HEK293T (cell line): Measurements from ENCODE around the gene NID2.

Source experiments
- CTCF ChIA-PET: fragments of 350-600 bp; formaldehyde crosslinking; extraction: SDS; loops from one replicate; lab custom pipeline; 2021; ENCODE audit warnings: antibody characterized with exemption, inconsistent platforms; lab: Yijun Ruan, JAX
- POLR2A ChIA-PET: fragments of 350-600 bp; formaldehyde crosslinking; extraction: SDS; loops from one replicate; lab custom pipeline; 2020; ENCODE audit warnings: antibody characterized with exemption, inconsistent platforms; lab: Yijun Ruan, JAX
- DNase-seq: peaks from one replicate; pipeline ENCODE4 v3.0.0; 2012; ENCODE audit warnings: mixed read lengths; ENCODE audit errors: extremely low spot score
- ARNT ChIP-seq: fragments of 450-650 bp; IDR thresholded peaks from 2 replicates; pipeline ENCODE4 v1.6.1; 2017; ENCODE audit warnings: mild to moderate bottlenecking
- BHLHE40 ChIP-seq: fragments of 450-650 bp; IDR thresholded peaks from 2 replicates; pipeline ENCODE4 v1.6.1; 2016; ENCODE audit warnings: mild to moderate bottlenecking, moderate library complexity, borderline replicate concordance
- CTBP1 ChIP-seq: fragments of 450-650 bp; IDR thresholded peaks from 2 replicates; pipeline ENCODE4 v1.6.1; 2016; ENCODE audit warnings: borderline replicate concordance
- ELF4 ChIP-seq: fragments of 450-650 bp; IDR thresholded peaks from 2 replicates; pipeline ENCODE4 v1.6.1; 2017; ENCODE audit warnings: antibody characterized with exemption
- FOXA1 ChIP-seq: fragments of 450-650 bp; IDR thresholded peaks from 2 replicates; pipeline ENCODE4 v1.6.1; 2016; ENCODE audit warnings: mild to moderate bottlenecking
- FOXK2 ChIP-seq: fragments of 450-650 bp; IDR thresholded peaks from 2 replicates; pipeline ENCODE4 v1.6.1; 2016; ENCODE audit warnings: mild to moderate bottlenecking
- FOXM1 ChIP-seq: fragments of 450-650 bp; IDR thresholded peaks from 2 replicates; pipeline ENCODE4 v1.6.1; 2017; ENCODE audit warnings: mild to moderate bottlenecking, borderline replicate concordance
- HDGF ChIP-seq: fragments of 450-650 bp; IDR thresholded peaks from 2 replicates; pipeline ENCODE4 v1.6.1; 2017; ENCODE audit warnings: antibody characterized with exemption, borderline replicate concordance
- L3MBTL2 ChIP-seq: fragments of 450-650 bp; conservative IDR thresholded peaks from 2 replicates; pipeline ENCODE4 v1.6.1; 2016; ENCODE audit warnings: mild to moderate bottlenecking
- LEF1 ChIP-seq: fragments of 450-650 bp; IDR thresholded peaks from 2 replicates; pipeline ENCODE4 v1.6.1; 2017; ENCODE audit warnings: mild to moderate bottlenecking, borderline replicate concordance
- NFRKB ChIP-seq: fragments of 450-650 bp; IDR thresholded peaks from 2 replicates; pipeline ENCODE4 v1.6.1; 2016; ENCODE audit warnings: mild to moderate bottlenecking, moderate library complexity
- PKNOX1 ChIP-seq: fragments of 450-650 bp; IDR thresholded peaks from 2 replicates; pipeline ENCODE4 v1.6.1; 2016
- SP1 ChIP-seq: fragments of 450-650 bp; IDR thresholded peaks from 2 replicates; pipeline ENCODE4 v1.6.1; 2017
- SUZ12 ChIP-seq: fragments of 450-650 bp; IDR thresholded peaks from 2 replicates; pipeline ENCODE4 v1.6.1; 2016; ENCODE audit warnings: mild to moderate bottlenecking
- TARDBP ChIP-seq: fragments of 450-650 bp; IDR thresholded peaks from 2 replicates; pipeline ENCODE4 v1.6.1; 2016
- ZNF384 ChIP-seq: fragments of 450-650 bp; IDR thresholded peaks from 2 replicates; pipeline ENCODE4 v1.6.1; 2016

NID2 gene

GRCh38 chr14:52108823-52109222 is 40.0 kb upstream of the NID2 start:
- ChIA-PET POLR2A (no interaction called here), CTCF (no interaction called here)
- TF ChIP-seq ELF4 (no peak), SUZ12 (no peak), FOXM1 (no peak), ARNT (no peak), NFRKB (no peak), L3MBTL2 (no peak), HDGF (no peak), ZNF384 (no peak), FOXK2 (no peak), TARDBP (no peak), SP1 (no peak)
- DNase-seq = no peak

GRCh38 chr14:52106840-52107239 is 38.0 kb upstream of the NID2 start:
- no peak for DNase-seq
- ChIA-PET CTCF (interaction anchor here (0.7 kb wide), 1 partner anchor 449 kb away, joined by 4 read pairs; no protein-coding TSS in a partner anchor), POLR2A (interaction anchor here (1.6 kb wide), 1 partner anchor 38 kb away, joined by 4 read pairs; the partner anchor contains the start of gene NID2)
- no peak for TF ChIP-seq FOXK2
- no peak for TF ChIP-seq BHLHE40
- no peak for TF ChIP-seq ZNF384
- TF ChIP-seq ARNT = no peak
- no peak for TF ChIP-seq LEF1
- TF ChIP-seq L3MBTL2 = no peak

GRCh38 chr14:52103416-52103815 is 34.6 kb upstream of the NID2 start:
- CTCF ChIA-PET = no interaction called here

GRCh38 chr14:52095794-52096193 is 26.9 kb upstream of the NID2 start:
- TF ChIP-seq NFRKB (no peak), TARDBP (no peak), L3MBTL2 (no peak), ARNT (no peak), BHLHE40 (no peak), SP1 (no peak), FOXM1 (no peak), SUZ12 (no peak), ZNF384 (no peak), HDGF (no peak), FOXA1 (no peak), ELF4 (no peak), PKNOX1 (no peak), LEF1 (no peak), CTBP1 (no peak), FOXK2 (no peak)
- DNase-seq = no peak
- CTCF ChIA-PET = no interaction called here
- POLR2A ChIA-PET = no interaction called here

More at GRCh38 chr14:52103416-52103815, 34.6 kb upstream of the NID2 start:
- no peak for TF ChIP-seq FOXK2
- TF ChIP-seq SP1 = no peak
- TF ChIP-seq TARDBP = no peak
- no peak for TF ChIP-seq NFRKB
- no peak for DNase-seq
- POLR2A ChIA-PET = interaction anchor here (0.7 kb wide), 1 partner anchor 415 kb away, joined by 3 read pairs; no protein-coding TSS in a partner anchor

GRCh38 chr14:52095336-52095735 is 26.5 kb upstream of the NID2 start:
- no peak for DNase-seq
- TF ChIP-seq PKNOX1 (no peak), ZNF384 (no peak), HDGF (no peak), BHLHE40 (no peak), FOXA1 (no peak), ARNT (no peak), LEF1 (no peak), SUZ12 (no peak), FOXK2 (no peak), CTBP1 (no peak), NFRKB (no peak), FOXM1 (no peak), ELF4 (no peak), TARDBP (no peak), L3MBTL2 (no peak), SP1 (no peak)
- POLR2A ChIA-PET = no interaction called here
- CTCF ChIA-PET = no interaction called here

- POLR2A ChIA-PET = no interaction called here
- no peak for DNase-seq
- TF ChIP-seq HDGF (no peak), PKNOX1 (no peak), ARNT (no peak), ELF4 (no peak), FOXK2 (no peak), LEF1 (no peak), FOXA1 (no peak), SP1 (no peak), ZNF384 (no peak), CTBP1 (no peak), FOXM1 (no peak), L3MBTL2 (no peak), BHLHE40 (no peak), SUZ12 (no peak)
- CTCF ChIA-PET = no interaction called here
Measured at GRCh38 chr14:52094546-52095271, 25.9 kb upstream of the NID2 start.
